ENCODE measurements around the gene SLC11A2. TPM values are rescaled to one million over a fixed set of nuclear protein-coding genes. Genes with fewer than 3 reads are reported as not detected.

The SLC11A2 gene
- total and polyA plus RNA-seq, 2 of the 8 experiments (the other 6 are each of a cell fraction or from before 2014, with no cell fraction given): 55.0 to 61.5 TPM

DNA sequence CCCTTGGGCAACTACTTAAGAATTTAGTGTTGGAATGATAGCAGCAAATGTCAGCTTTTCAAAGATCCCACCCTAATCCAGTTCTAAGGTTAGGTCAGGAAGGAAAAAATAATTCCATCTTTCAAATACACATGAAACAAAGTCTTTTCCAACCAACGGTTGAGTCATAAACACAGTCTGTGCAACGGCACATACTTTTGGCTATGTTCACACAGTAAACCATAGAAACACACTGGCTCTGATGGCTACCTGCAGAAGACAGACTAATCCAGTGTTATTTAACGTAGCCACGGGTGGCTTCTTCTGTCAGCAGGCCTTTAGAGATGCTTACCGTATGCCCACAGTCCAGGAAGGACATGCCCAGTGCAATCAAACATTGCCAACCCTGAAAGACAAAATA is 38.1 kb downstream of the SLC11A2 start:
- no peak for FAIRE-seq

More for the DNA sequence above, 38.1 kb downstream of the SLC11A2 start:
- Histone ChIP-seq H3K9me3 (ENCODE audit: insufficient read depth in 2 of 2, low read depth in 1 of 2, low read length in 1 of 2) (no peaks in the 10 kb centered on the region), H2BK15ac (ENCODE audit: low read length) (no peak overlapping the region), H2BK12ac (ENCODE audit: low read depth, low read length) (no peak overlapping the region), H3K14ac (ENCODE audit: insufficient read length) (no peak overlapping the region), H3K27me3 (replicated peaks in 1 of 4; ENCODE audit: control insufficient read depth in 3 of 4, extremely low read depth in 1 of 4, insufficient read depth in 3 of 4, low read length in 3 of 4) (no peaks in the 10 kb centered on the region), H3K4me1 (replicated peaks in 1 of 4; ENCODE audit: control insufficient read depth in 3 of 4, insufficient read depth in 4 of 4, low read length in 3 of 4) (no peaks in the 10 kb centered on the region; a peak in 1 of 7 replicates), H3K27ac (ENCODE audit: low read depth, low read length) (no peak overlapping the region), H3K4me2 (ENCODE audit: insufficient read depth in 1 of 2, low read depth in 2 of 2, low read length in 2 of 2) (no peak overlapping the region), H4K20me1 (replicated peaks in 1 of 2; ENCODE audit: control insufficient read depth in 1 of 2, insufficient read depth in 2 of 2, low read length in 2 of 2) (peaks cover 0 to 2% of the 10 kb centered on the region in 2 experiments), H2BK120ac (replicated peaks; ENCODE audit: low read depth, low read length) (no peak overlapping the region), H2BK20ac (ENCODE audit: low read length) (no peak overlapping the region), H2BK5ac (ENCODE audit: low read depth, low read length) (no peak overlapping the region), H4K91ac (replicated peaks; ENCODE audit: insufficient read length, low read length) (no peak overlapping the region), H3K79me1 (ENCODE audit: low read depth, low read length) (no peaks in the 10 kb centered on the region), H2AK5ac (ENCODE audit: low read depth, low read length) (no peak overlapping the region), H3K18ac (ENCODE audit: extremely low read depth, low read length) (no peak overlapping the region), H3K4me3 (ENCODE audit: extremely low read depth in 1 of 4, insufficient read depth in 2 of 4, low read depth in 3 of 4, low read length in 4 of 4) (no peak overlapping the region), H3K4ac (replicated peaks; ENCODE audit: insufficient read length, low read depth, low read length) (no peak overlapping the region), H4K8ac (ENCODE audit: extremely low read depth, insufficient read depth, low read length) (no peak overlapping the region), H3K36me3 (ENCODE audit: control insufficient read depth in 2 of 4, insufficient read depth in 4 of 4, low read length in 3 of 4) (peaks cover 13 to 44% (median 30%) of the 10 kb centered on the region in 4 experiments), H3K23ac (ENCODE audit: insufficient read length) (no peak overlapping the region), H3K79me2 (ENCODE audit: control insufficient read depth in 1 of 2, insufficient read depth in 2 of 2, low read length in 2 of 2) (no peaks in the 10 kb centered on the region), H4K5ac (ENCODE audit: insufficient read length, low read depth, low read length) (no peak overlapping the region), H3K9ac (replicated peaks in 1 of 4; ENCODE audit: extremely low read depth in 1 of 4, low read depth in 3 of 4, low read length in 3 of 4) (no peak overlapping the region), H3K23me2 (ENCODE audit: low read depth, low read length) (no peaks in the 10 kb centered on the region), H2AFZ (ENCODE audit: low read length) (no peak overlapping the region), H3K56ac (replicated peaks; ENCODE audit: insufficient read length, low read depth, low read length) (no peak overlapping the region)
- ChIA-PET CTCF (ENCODE audit: partially characterized antibody) (interaction anchor here (0.7 to 7.0 kb wide), 18 partner anchors 7 to 223 kb away, joined by 3 to 89 read pairs (median 5); partner anchors contain the start of gene SLC11A2), POLR2A (ENCODE audit: partially characterized antibody) (interaction anchor here (1.1 to 1.8 kb wide), 4 partner anchors 17 to 95 kb away, joined by 3 to 5 read pairs (median 4); partner anchors contain the start of gene CSRNP2)
- TF ChIP-seq RBBP5 (IDR thresholded peaks at IDR 0.05; ENCODE audit: borderline replicate concordance, low read depth, low read length): no peak
- no peak for TF ChIP-seq RAD21 (IDR thresholded peaks at IDR 0.05 in 1 of 2, conservative IDR thresholded peaks at IDR 0.05 in 1 of 2; ENCODE audit: low read depth in 2 of 2, low read length in 2 of 2)
- 92% methylated on average over 5 of the region's 5 CpGs; no CpG with 5 or more reads in 1 of the 2 experiments for WGBS, 2 experiments (ENCODE audit: extremely low coverage in 1 of 2, insufficient coverage in 1 of 2, insufficient read length in 1 of 2, insufficient replicate concordance in 2 of 2, low coverage in 1 of 2, low lambda C conversion rate in 2 of 2, missing lambda C conversion rate in 1 of 2)
- no peak for DNase-seq (ENCODE audit: low read depth in 1 of 2, low spot score in 2 of 2)

Data from H1 (cell line).